Measurements from ENCODE around the gene LGALS8. TPM values are rescaled to one million over a fixed set of nuclear protein-coding genes. Genes with fewer than 3 reads are reported as not detected.
"Not testable (repeated sequence)": the region's sequence is repeated elsewhere in the genome, so short reads cannot be mapped to it uniquely, and the experiment has no call there.

Gene LGALS8
- total RNA-seq, 1 donor from 2014 or later = 42.4 TPM

DNA sequence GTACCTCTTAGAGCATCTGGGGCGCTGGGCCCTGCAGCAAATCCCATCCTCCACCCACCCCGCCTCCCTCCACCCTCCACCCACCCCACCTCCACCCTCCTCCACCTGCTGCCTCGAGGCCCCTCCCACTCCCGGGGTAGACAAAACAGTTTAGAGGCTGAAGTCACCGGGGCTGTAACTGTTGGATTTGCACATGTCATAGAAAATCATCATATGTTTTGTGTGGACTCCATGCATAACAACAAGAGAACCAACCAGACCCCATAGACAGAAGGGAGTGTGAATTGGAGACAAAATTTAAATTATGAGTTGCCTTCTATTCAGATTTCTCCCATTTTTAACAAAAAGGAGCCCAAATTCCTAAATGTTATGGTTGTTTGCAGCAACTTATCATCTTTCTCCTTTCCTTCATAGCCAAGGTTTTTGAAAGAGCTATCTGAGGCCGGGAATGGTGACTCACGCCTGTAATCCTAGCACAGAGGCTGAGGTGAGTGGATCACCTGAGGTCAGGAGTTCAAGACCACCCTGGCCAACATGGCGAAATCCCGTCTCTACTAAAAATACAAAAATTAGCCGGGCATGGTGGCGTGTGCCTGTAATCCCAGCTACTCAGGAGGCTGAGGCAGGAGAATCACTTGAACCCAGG is 28.2 kb upstream of the LGALS8 start:
- TF ChIP-seq, protein P1, sequence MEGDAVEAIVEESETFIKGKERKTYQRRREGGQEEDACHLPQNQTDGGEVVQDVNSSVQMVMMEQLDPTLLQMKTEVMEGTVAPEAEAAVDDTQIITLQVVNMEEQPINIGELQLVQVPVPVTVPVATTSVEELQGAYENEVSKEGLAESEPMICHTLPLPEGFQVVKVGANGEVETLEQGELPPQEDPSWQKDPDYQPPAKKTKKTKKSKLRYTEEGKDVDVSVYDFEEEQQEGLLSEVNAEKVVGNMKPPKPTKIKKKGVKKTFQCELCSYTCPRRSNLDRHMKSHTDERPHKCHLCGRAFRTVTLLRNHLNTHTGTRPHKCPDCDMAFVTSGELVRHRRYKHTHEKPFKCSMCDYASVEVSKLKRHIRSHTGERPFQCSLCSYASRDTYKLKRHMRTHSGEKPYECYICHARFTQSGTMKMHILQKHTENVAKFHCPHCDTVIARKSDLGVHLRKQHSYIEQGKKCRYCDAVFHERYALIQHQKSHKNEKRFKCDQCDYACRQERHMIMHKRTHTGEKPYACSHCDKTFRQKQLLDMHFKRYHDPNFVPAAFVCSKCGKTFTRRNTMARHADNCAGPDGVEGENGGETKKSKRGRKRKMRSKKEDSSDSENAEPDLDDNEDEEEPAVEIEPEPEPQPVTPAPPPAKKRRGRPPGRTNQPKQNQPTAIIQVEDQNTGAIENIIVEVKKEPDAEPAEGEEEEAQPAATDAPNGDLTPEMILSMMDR (conservative IDR thresholded peaks at IDR 0.05) = no peak
- H3K27me3 Mint-ChIP-seq = no peaks in the 10 kb centered on the region
- H3K9me3 Mint-ChIP-seq = peaks cover 5% of the 10 kb centered on the region
- H3K4me1 Mint-ChIP-seq (ENCODE audit: unreplicated experiment) = peaks cover 28% of the 10 kb centered on the region
- no peak for DNase-seq (ENCODE audit: extremely low spot score, unreplicated experiment)
- peak overlapping the region; percentile 92 for H3K27ac Mint-ChIP-seq
- no peaks in the 10 kb centered on the region for H3K36me3 Mint-ChIP-seq
- H3K4me3 Mint-ChIP-seq = no peak overlapping the region

DNA sequence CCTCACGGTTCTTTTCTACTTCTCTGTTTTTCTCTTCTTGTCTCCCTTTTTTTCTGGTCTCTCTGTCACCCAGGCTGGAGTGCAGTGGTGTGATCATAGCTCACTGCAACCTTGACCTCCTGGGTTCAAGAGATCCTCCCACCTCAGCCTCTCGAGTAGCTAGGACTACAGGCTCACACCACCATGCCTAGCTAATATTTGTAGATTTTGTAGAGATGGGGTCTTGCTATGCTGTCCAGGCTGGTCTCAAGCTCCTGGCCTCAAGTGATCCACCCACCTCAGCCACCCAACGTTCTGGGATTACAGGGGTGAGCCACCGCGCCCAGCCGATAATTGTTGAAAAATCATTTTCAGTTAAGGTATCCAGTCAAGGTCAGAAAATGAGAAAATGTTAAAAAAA is 25.9 kb upstream of the LGALS8 start:
- TF ChIP-seq, protein P1 (conservative IDR thresholded peaks at IDR 0.05) = no peak
- Mint-ChIP-seq H3K4me1 (ENCODE audit: unreplicated experiment) (peaks cover 23% of the 10 kb centered on the region), H3K9me3 (peaks cover 5% of the 10 kb centered on the region)

DNA sequence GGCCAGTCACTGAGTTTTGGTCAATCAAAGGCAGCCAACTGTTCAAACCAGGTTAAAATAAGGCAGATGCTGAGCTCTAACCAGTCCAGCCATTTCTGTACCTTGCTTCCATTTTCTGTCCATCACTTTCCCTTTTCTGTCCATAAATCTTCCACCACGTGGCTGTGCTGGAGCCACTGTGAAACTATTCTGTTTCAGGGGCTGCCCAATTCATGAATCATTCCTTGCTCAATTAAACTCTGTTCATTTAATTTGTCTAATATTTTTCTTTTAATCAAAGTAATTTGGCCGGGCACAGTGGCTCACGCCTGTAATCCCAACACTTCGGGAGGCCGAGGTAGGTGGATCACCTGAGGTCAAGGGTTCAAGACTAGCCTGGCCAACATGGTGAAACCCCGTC is 22.7 kb upstream of the LGALS8 start:
- Mint-ChIP-seq H3K27ac (no peak overlapping the region), H3K36me3 (no peaks in the 10 kb centered on the region), H3K9me3 (no peaks in the 10 kb centered on the region), H3K4me1 (ENCODE audit: unreplicated experiment) (peaks cover 13% of the 10 kb centered on the region), H3K4me3 (no peak overlapping the region), H3K27me3 (no peaks in the 10 kb centered on the region)
- DNase-seq (ENCODE audit: extremely low spot score, unreplicated experiment) = no peak
- TF ChIP-seq, protein P1 (conservative IDR thresholded peaks at IDR 0.05) = no peak

More for the DNA sequence above, 25.9 kb upstream of the LGALS8 start:
- Mint-ChIP-seq H3K27me3 (no peaks in the 10 kb centered on the region), H3K36me3 (no peaks in the 10 kb centered on the region), H3K4me3 (no peak overlapping the region), H3K27ac (no peak overlapping the region)
- DNase-seq (ENCODE audit: extremely low spot score, unreplicated experiment) = no peak

DNA sequence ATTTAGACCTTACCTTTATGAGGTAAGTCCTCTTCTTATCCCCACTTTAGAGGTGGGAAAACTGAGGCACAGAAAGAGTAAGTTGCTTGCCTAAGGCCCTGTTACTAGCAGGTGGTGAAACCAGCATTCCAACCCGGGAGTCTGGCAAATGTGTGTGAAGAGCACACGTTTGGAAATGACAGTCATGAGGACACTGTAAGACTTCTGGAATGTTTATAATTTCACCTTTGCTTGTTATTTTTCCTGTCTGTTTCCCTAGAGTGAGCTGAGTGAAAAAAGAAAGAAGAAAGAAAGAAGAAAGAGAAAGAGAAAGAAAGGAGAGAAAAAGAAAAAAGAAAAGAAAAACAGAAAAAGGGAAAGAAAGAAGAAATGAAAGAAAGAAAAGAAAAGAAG is 21.2 kb upstream of the LGALS8 start:
- Mint-ChIP-seq H3K27me3 (no peaks in the 10 kb centered on the region), H3K36me3 (no peaks in the 10 kb centered on the region), H3K4me1 (ENCODE audit: unreplicated experiment) (peaks cover 17% of the 10 kb centered on the region), H3K4me3 (peak overlapping the region; percentile 84), H3K9me3 (no peaks in the 10 kb centered on the region), H3K27ac (peak overlapping the region; percentile 99)
- DNase-seq (ENCODE audit: extremely low spot score, unreplicated experiment) = no peak
- TF ChIP-seq, protein P1 (conservative IDR thresholded peaks at IDR 0.05) = no peak

DNA sequence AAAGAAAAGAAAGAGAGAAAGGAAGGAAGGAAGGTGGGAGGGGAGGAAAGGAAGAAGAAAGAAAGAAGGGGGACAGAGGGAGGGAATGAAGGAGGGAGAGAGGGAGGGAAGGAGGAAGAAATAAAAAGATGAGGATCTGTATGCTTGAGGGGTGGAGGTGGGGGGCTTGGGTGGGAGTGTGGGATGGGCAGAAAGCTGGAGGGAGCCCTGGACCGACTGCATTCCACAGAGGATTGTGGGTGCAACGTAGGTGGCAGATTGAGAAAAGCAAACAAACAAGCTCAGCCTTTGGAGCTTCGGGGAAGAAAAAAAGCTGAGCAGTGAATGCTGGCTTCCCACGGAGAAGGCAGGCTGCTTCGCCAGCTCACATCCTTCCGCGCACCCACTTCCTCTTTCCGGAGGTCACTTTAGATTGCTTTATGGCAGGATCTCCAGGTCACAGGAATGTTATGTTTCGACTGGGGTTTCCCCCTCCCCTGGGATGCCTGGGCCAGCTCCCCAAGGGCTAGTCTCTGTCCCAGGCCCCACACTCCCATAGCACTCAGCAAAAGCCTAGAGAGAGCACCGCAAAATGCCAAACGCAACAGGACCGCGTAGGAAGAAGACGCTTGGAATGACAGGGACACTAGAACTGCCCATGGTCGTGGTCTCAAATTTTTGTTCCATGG is 20.7 kb upstream of the LGALS8 start:
- H3K27ac Mint-ChIP-seq = peak overlapping the region; percentile 99
- H3K4me3 Mint-ChIP-seq = peak overlapping the region; percentile 84
- TF ChIP-seq, protein P1 (conservative IDR thresholded peaks at IDR 0.05) = no peak
- no peaks in the 10 kb centered on the region for H3K27me3 Mint-ChIP-seq
- H3K36me3 Mint-ChIP-seq = no peaks in the 10 kb centered on the region
- H3K9me3 Mint-ChIP-seq = no peaks in the 10 kb centered on the region
- no peak for DNase-seq (ENCODE audit: extremely low spot score, unreplicated experiment)
- H3K4me1 Mint-ChIP-seq (ENCODE audit: unreplicated experiment) = peaks cover 18% of the 10 kb centered on the region

DNA sequence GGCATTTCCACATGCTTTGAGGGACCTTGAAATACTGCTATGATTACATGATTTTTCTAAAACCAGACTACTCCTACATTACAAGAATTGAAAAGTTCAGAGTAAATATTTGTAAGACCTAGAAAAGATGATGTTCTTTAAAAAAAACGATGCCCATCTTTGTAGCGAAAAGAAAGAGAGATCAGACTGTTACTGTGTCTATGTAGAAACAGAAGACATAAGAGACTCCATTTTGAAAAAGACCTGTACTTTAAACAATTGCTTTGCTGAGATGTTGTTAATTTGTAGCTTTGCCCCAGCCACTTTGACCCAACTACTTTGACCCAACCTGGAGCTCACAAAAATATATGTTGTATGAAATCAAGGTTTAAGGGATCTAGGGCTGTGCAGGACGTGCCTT is 19.4 kb upstream of the LGALS8 start:
- H3K4me1 Mint-ChIP-seq (ENCODE audit: unreplicated experiment) = peaks cover 21% of the 10 kb centered on the region
- H3K27me3 Mint-ChIP-seq; H3K9me3 Mint-ChIP-seq; H3K36me3 Mint-ChIP-seq; DNase-seq (ENCODE audit: extremely low spot score, unreplicated experiment): not testable (repeated sequence)
- peak overlapping the region; percentile 17 for H3K4me3 Mint-ChIP-seq
- H3K27ac Mint-ChIP-seq = peak overlapping the region; percentile 99
